H1 (cell line): ENCODE measurements around the gene GSTO2. TPM values are rescaled to one million over a fixed set of nuclear protein-coding genes. Genes with fewer than 3 reads are reported as not detected.
A peak's percentile ranks its signal among the peaks of the same experiment; 100 is the strongest.

ENCODE experiments used
- ASH2L ChIP-seq: fragments of 200-600, 300-600 bp; sonication (generic); IDR thresholded peaks from one replicate; pipeline ENCODE4 v1.7.1; 2017; ENCODE audit warnings: low read length
- CBX8 ChIP-seq: fragments of 300-800, 300-1000 bp; sonication (generic); IDR thresholded peaks from 2 replicates; pipeline ENCODE4 v1.7.1; 2016; ENCODE audit warnings: low read depth, low read length, borderline replicate concordance
- CHD2 ChIP-seq: IDR thresholded peaks from 2 replicates; pipeline ENCODE4 v1.6.1; 2012; ENCODE audit warnings: low read length, improper control_type of control experiment
- CTBP2 ChIP-seq: IDR thresholded peaks from 2 replicates; pipeline ENCODE4 v1.7.0; 2011; ENCODE audit warnings: borderline replicate concordance, mild to moderate bottlenecking, moderate library complexity, mixed read lengths, low read length; ENCODE audit not compliant: insufficient read depth, insufficient read length
- GABPA ChIP-seq: IDR thresholded peaks from 2 replicates; pipeline ENCODE4 v1.6.1; 2011; ENCODE audit warnings: mild to moderate bottlenecking, low read length, moderate library complexity, borderline replicate concordance; ENCODE audit not compliant: insufficient read depth
- HDAC2 ChIP-seq, 2 experiments: fragments of 300-600 bp in 1 of 2; sonication (generic) in 1 of 2; IDR thresholded peaks; 2 replicates each; pipeline ENCODE4 v1.6.1; 2011 to 2012; ENCODE audit warnings: low read depth in 2 of 2, low read length in 2 of 2, mild to moderate bottlenecking in 2 of 2, moderate library complexity in 2 of 2, borderline replicate concordance in 1 of 2, inconsistent platforms in 1 of 2
- JUN ChIP-seq: IDR thresholded peaks from 2 replicates; pipeline ENCODE4 v1.6.1; 2011; ENCODE audit warnings: low read depth, mild to moderate bottlenecking, improper control_type of control experiment, low read length
- KDM1A ChIP-seq: fragments of 200-600, 300-600 bp; sonication (generic); IDR thresholded peaks from 2 replicates; pipeline ENCODE4 v1.7.1; 2016; ENCODE audit warnings: mild to moderate bottlenecking, low read length, borderline replicate concordance
- KDM4A ChIP-seq: IDR thresholded peaks from one replicate; pipeline ENCODE4 v1.7.1; 2012; ENCODE audit warnings: low read depth, mild to moderate bottlenecking, moderate library complexity, low read length, inconsistent platforms; ENCODE audit not compliant: severe bottlenecking
- PHF8 ChIP-seq: fragments of 200-600 bp; sonication (generic); conservative IDR thresholded peaks from 2 replicates; pipeline ENCODE4 v1.7.1; 2012; ENCODE audit warnings: low read depth, mild to moderate bottlenecking, inconsistent platforms, low read length, moderate library complexity
- POU5F1 ChIP-seq: IDR thresholded peaks from 2 replicates; pipeline ENCODE4 v1.6.1; 2011; ENCODE audit warnings: low read depth, mild to moderate bottlenecking, low read length, moderate library complexity
- RFX5 ChIP-seq: IDR thresholded peaks from 2 replicates; pipeline ENCODE4 v1.6.1; 2011; ENCODE audit warnings: low read depth, low read length, improper control_type of control experiment, borderline replicate concordance
- SP1 ChIP-seq: IDR thresholded peaks from 2 replicates; pipeline ENCODE4 v1.6.1; 2011; ENCODE audit warnings: low read depth, low read length
- SRF ChIP-seq: IDR thresholded peaks from 2 replicates; pipeline ENCODE4 v1.6.1; 2011; ENCODE audit warnings: mild to moderate bottlenecking, low read depth, low read length, moderate library complexity
- TAF7 ChIP-seq: optimal IDR thresholded peaks from 2 replicates; pipeline ENCODE3; 2011; ENCODE audit warnings: low read depth, mild to moderate bottlenecking, inconsistent platforms, low read length, moderate library complexity, borderline replicate concordance
- TBP ChIP-seq: IDR thresholded peaks from 2 replicates; pipeline ENCODE4 v1.6.1; 2011; ENCODE audit warnings: low read depth, low read length, improper control_type of control experiment
- polyA plus RNA-seq, 7 experiments: library from polyadenylated mRNA; depleted of rRNA in 3 of 7; stranded (reverse) in 5 of 7; unstranded in 2 of 7; fragments of >200 nt in 5 of 7; fragments of 200-250 nt in 2 of 7; gene quantifications; 1 replicate in 5 of 7; 2 replicates in 1 of 7; 4 replicates in 1 of 7; pipeline versions ENCODE4 v1.2.1 to v1.2.3, GENCODE V29; 2011 to 2013; ENCODE audit warnings: missing spikeins in 2 of 7, mixed read lengths in 2 of 7
- total RNA-seq: library from RNA; stranded (reverse); fragmentation: NEBNext Ultra II Directional; extraction: Animal tissue kit (Norgen Biotek cat#: 25700); gene quantifications from 2 replicates; pipeline ENCODE4 v1.2.1, GENCODE V29; 2021
- TF ChIP-seq, protein P1 (sequence below): IDR thresholded peaks from 2 replicates; pipeline ENCODE4 v1.6.1; 2011; ENCODE audit warnings: low read length, improper control_type of control experiment

The GSTO2 gene
- total and polyA plus RNA-seq, 2 of the 8 experiments (the other 6 are each of a cell fraction or from before 2014, with no cell fraction given), result 13.1 to 41.7 TPM

DNA sequence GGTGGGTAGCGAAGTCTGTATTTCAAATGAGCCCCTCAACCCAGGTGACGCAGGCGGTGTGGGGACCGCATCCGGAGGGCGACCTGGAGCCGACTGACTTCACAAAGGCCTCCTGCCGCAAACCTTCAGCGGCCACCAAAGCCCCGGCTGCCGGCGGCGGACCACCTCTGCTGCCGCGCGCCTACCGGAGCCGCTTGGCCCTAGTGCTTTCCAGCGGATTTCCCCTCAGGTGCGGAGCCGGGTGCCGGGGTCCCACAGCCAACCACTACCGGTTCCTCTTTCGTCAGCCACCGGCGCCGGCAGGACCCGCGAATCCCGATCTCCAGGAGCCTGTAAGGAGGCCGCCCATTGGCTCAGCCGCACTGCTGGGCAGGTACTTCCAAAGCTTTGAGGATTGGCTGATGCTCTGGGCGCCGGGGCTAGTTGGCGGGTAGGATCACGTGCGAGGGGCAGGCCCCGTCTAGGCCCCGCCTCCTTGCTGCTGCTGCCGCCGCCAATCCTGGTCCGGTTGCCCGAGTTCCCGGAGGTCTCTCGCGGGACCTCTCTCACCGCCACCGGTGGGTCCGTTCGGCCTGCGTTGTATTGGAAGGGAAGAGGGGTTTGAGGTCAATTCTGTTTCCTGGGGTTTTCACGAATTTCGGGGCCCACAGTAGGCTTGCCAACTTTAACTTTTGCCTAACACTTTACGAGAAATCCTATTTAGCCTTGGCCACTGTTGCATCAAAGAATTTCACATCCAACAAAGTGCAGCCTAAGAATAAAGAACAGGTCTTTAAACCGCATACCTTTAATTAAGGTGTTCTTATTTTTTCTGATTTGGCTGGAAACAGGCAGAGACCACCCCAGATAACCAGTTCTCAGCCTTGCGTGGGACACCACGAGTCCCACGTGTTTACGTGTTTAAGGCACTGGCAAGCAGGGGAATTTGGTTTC lies at the start of gene GSTO2 (continued):
- TF ChIP-seq, protein P1, sequence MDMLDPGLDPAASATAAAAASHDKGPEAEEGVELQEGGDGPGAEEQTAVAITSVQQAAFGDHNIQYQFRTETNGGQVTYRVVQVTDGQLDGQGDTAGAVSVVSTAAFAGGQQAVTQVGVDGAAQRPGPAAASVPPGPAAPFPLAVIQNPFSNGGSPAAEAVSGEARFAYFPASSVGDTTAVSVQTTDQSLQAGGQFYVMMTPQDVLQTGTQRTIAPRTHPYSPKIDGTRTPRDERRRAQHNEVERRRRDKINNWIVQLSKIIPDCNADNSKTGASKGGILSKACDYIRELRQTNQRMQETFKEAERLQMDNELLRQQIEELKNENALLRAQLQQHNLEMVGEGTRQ, result peak; percentile 88
- peak; percentile 96 for TF ChIP-seq PHF8
- TF ChIP-seq HDAC2 (IDR thresholded peaks at IDR 0.05; ENCODE audit: borderline replicate concordance in 1 of 2, low read depth in 2 of 2, low read length in 2 of 2), result 0 out of 4 replicates have a peak, but pooled peaks of 1 of the 2 experiments have one; percentile 36
- TF ChIP-seq KDM1A, result no peak
- no peak for TF ChIP-seq CBX8
- TF ChIP-seq TBP, result peak; percentile 91
- peak; percentile 91 for TF ChIP-seq SP1
- no peak for TF ChIP-seq RFX5
- TF ChIP-seq POU5F1, result no peak
- TF ChIP-seq SRF, result no peak
- TF ChIP-seq CTBP2, result no peak
- TF ChIP-seq TAF7, result peak; percentile 91
- TF ChIP-seq GABPA, result peak; percentile 59; the same call in 1 of the 2 replicates
- no peak for TF ChIP-seq JUN
- peak; percentile 95 for TF ChIP-seq CHD2
- TF ChIP-seq KDM4A, result peak; percentile 58
- peak; percentile 83 for TF ChIP-seq ASH2L
